Calu3 (cell line): ENCODE data around the gene ATRX. TPM values are rescaled to one million over a fixed set of nuclear protein-coding genes. Genes with fewer than 3 reads are reported as not detected.

Experiments
- BruUV-seq: library from RNA; stranded (reverse); fragments of 400-500 nt; replicated peaks from 2 replicates; lab custom pipeline; 2021; lab: Mats Ljungman, UMichigan
- CTCF ChIA-PET: fragments of 300-600 bp; sonication (Branson Sonifier 250); formaldehyde crosslinking; loops from one replicate; lab custom pipeline; 2022; ENCODE audit warnings: antibody characterized with exemption; lab: Charles Lee
- DNase-seq: peaks from one replicate; pipeline ENCODE4 v3.0.0; 2022
- H3K27ac Mint-ChIP-seq: one replicate; pipeline ENCODE4 v1.8.0; 2022; ENCODE audit warnings: mixed read lengths; ENCODE audit not compliant: unreplicated experiment
- H3K27me3 Mint-ChIP-seq: one replicate; pipeline ENCODE4 v1.8.0; 2022; ENCODE audit warnings: mixed read lengths; ENCODE audit not compliant: unreplicated experiment
- H3K36me3 Mint-ChIP-seq: one replicate; pipeline ENCODE4 v1.8.0; 2022; ENCODE audit warnings: mild to moderate bottlenecking, moderate library complexity, mixed read lengths; ENCODE audit not compliant: insufficient read depth, unreplicated experiment
- H3K4me1 Mint-ChIP-seq: one replicate; pipeline ENCODE4 v1.8.0; 2022; ENCODE audit warnings: mild to moderate bottlenecking, low read depth, mixed read lengths; ENCODE audit not compliant: unreplicated experiment
- H3K4me3 Mint-ChIP-seq: one replicate; pipeline ENCODE4 v1.8.0; 2022; ENCODE audit warnings: mild to moderate bottlenecking, low read depth, moderate library complexity, mixed read lengths; ENCODE audit not compliant: unreplicated experiment
- H3K9me3 Mint-ChIP-seq: one replicate; pipeline ENCODE4 v1.8.0; 2022; ENCODE audit warnings: low read depth, mixed read lengths; ENCODE audit not compliant: unreplicated experiment
- CTCF ChIP-seq: fragments of 200-600 bp; IDR thresholded peaks from one replicate; pipeline ENCODE4 v1.8.0; 2022; ENCODE audit warnings: antibody characterized with exemption; ENCODE audit not compliant: unreplicated experiment
- intact Hi-C: fragments of 100-400 bp; cut with micrococcal nuclease; formaldehyde crosslinking; loops from one replicate; pipeline ENCODE4 v1.10.0; 2022; ENCODE audit not compliant: unreplicated experiment
- total RNA-seq: library from RNA; stranded (reverse); gene quantifications from 2 replicates; pipeline ENCODE4 v1.2.3, GENCODE V29; 2022

ATRX gene
- total RNA-seq, 1 experiment from 2014 or later: 116 TPM

- Mint-ChIP-seq H3K27ac (no peak overlapping the region), H3K9me3 (peaks cover 4% of the 10 kb centered on the region), H3K27me3 (no peaks in the 10 kb centered on the region), H3K4me1 (no peaks in the 10 kb centered on the region), H3K4me3 (no peak overlapping the region), H3K36me3 (peaks cover 5% of the 10 kb centered on the region)
- no peak for TF ChIP-seq CTCF
- intact Hi-C loops: no loop called here
- DNase-seq: no peak
- CTCF ChIA-PET: no interaction called here
- BruUV-seq: no TSS peak
Observed at GRCh38 chrX:77565278-77565677, 220.7 kb downstream of the ATRX start.

DNA sequence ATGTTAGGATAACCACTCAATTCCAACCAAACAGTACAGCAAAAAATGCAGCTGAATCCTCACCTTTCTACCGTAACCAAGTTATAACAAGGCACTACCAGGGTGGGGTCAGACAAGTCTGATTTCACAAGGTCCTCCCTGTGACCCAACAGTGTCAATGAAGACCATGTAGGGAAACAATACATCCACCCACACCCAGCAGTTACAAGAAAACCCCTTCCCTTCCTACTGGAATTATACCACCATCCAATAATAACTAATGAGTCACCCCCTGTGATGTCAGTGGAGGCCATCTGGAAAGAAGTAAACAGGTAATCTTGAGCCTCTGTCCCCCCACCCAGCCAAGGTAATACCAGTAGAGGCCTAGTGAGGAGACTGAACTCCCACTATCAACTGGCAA lies 221.2 kb downstream of the ATRX start:
- no peak for TF ChIP-seq CTCF
- CTCF ChIA-PET: no interaction called here
- Mint-ChIP-seq H3K27me3 (no peaks in the 10 kb centered on the region), H3K27ac (no peak overlapping the region), H3K4me1 (no peaks in the 10 kb centered on the region), H3K9me3 (peaks cover 4% of the 10 kb centered on the region), H3K4me3 (no peak overlapping the region), H3K36me3 (peaks cover 5% of the 10 kb centered on the region)
- no peak for DNase-seq
- BruUV-seq: no TSS peak
- intact Hi-C loops: no loop called here

DNA sequence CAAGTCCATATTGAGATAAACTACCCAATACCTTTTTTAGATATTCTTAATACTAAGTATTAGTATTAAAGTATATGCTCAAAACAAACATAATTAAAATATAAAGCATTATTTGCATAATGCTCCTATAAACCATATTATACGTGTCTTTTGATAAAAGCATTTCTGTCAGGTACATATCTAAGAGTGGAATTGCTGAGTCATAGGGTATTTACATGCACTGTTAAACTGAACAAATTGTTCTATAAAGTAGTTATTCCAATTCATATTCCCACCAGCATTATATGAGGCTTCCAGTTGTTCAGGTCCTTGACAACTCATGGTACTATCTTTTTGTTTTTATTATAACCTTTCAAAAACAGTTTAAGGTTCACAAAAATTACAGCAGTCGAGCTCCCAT lies 224.6 kb downstream of the ATRX start:
- Mint-ChIP-seq H3K4me3 (no peak overlapping the region), H3K4me1 (no peaks in the 10 kb centered on the region), H3K9me3 (peaks cover 4% of the 10 kb centered on the region), H3K36me3 (peaks cover 5% of the 10 kb centered on the region), H3K27me3 (no peaks in the 10 kb centered on the region), H3K27ac (no peak overlapping the region)
- no peak for DNase-seq
- no peak for TF ChIP-seq CTCF
- BruUV-seq: no TSS peak
- intact Hi-C loops: no loop called here
- CTCF ChIA-PET: no interaction called here

DNA sequence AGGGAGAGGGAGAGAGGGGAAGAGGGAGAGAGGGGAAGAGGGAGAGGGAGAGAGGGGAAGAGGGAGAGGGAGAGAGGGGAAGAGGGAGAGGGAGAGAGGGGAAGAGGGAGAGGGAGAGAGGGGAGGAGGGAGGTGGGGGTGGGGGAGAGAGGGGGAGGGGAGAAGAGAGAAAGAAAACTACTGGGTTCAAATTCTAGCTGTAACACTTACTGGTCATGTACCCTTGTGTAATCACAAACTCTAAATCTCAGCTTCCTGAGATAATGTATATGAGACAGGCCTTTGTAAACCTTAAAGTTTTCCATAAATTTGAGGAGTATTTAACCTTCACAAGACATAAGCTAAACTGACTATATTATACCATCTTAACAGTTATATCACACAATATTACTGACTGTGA lies 229.7 kb downstream of the ATRX start:
- TF ChIP-seq CTCF: no peak
- H3K27me3 Mint-ChIP-seq: no peaks in the 10 kb centered on the region
- H3K27ac Mint-ChIP-seq: no peak overlapping the region
- DNase-seq: no peak
- H3K4me3 Mint-ChIP-seq: no peak overlapping the region
- CTCF ChIA-PET: no interaction called here
- intact Hi-C loops: no loop called here
- peaks cover 10% of the 10 kb centered on the region for H3K36me3 Mint-ChIP-seq
- BruUV-seq: no TSS peak
- no peaks in the 10 kb centered on the region for H3K9me3 Mint-ChIP-seq
- no peaks in the 10 kb centered on the region for H3K4me1 Mint-ChIP-seq
